GM12865 (cell line): ENCODE data around the gene TEDC1.
"Not testable (repeated sequence)": the region's sequence is repeated elsewhere in the genome, so short reads cannot be mapped to it uniquely, and the experiment has no call there.

Experiments used
- DNase-seq: peaks from one replicate; pipeline ENCODE4 v3.0.0; 2010; ENCODE audit warnings: low read depth
- H3K4me3 ChIP-seq: 2 replicates; pipeline ENCODE4 v1.5.1; 2011; ENCODE audit warnings: mild to moderate bottlenecking, low read depth, low read length, control low read depth
- CTCF ChIP-seq: IDR thresholded peaks from 2 replicates; pipeline ENCODE4 v1.5.1; 2011; ENCODE audit warnings: low read length, control low read depth, low read depth, inconsistent platforms; ENCODE audit not compliant: insufficient read depth; ENCODE audit errors: missing control alignments

The TEDC1 gene

DNA sequence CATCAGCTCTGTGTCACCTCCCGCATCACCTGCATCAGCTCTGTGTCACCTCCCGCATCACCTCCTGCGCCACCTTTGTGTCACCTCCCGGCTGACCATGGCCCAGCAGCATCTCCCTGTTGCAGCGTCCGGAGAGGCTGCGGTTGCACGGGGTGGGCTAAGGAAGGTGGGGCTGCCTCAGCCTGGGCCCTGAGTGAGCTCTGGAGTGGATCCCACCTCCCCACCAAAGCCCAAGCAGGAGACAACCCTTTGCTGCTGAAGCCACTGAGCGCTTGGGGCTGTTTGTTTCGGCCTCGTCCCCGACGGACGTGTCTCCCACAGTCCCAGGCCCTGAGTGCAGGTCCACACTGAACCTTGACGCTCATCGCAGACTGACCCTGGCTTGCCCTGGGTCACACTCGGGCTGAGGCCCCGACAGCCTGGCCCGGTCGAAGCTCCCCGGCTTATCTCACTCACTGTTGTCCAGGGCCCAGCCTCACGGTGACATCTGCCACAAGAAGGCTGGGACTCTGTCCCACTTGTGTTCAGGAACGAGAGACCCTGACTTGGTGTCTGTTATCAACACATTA lies 47.5 kb downstream of the TEDC1 start:
- no peak overlapping the region for H3K4me3 ChIP-seq
- TF ChIP-seq CTCF = no peak
- no peak for DNase-seq

DNA sequence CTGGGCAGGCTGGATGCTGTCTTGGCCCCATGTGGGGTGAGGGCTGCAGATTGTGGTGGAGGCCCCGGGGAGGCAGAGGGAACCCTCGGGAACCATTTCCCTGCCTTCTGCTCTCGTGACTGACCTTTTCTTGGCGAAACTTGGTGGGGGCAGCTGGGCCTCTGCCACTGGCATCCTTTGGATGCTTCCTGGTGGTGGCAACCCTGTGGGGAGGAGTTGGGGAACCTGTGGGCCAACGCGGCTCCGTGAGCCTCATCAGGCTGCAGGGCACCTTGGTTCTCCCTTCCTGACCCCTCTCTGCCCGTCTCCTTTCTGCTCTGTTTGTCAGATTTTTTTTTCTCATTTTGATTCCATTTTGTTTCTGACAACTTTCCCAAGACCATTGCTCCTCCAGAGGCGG lies 49.8 kb downstream of the TEDC1 start:
- DNase-seq = no peak
- no peak for TF ChIP-seq CTCF
- H3K4me3 ChIP-seq = no peak overlapping the region

GRCh38 chr14:105541218-105541875 lies 50.3 kb downstream of the TEDC1 start:
- H3K4me3 ChIP-seq = no peak overlapping the region
- no peak for TF ChIP-seq CTCF
- DNase-seq = no peak

- not testable (repeated sequence) for DNase-seq, H3K4me3 ChIP-seq
These were observed 54.6 kb downstream of the TEDC1 start for GRCh38 chr14:105545676-105546075.

- not testable (repeated sequence) for H3K4me3 ChIP-seq, DNase-seq
These were observed 55.4 kb downstream of the TEDC1 start for GRCh38 chr14:105546410-105546809.

GRCh38 chr14:105547072-105547471 lies 56.0 kb downstream of the TEDC1 start:
- not testable (repeated sequence) for H3K4me3 ChIP-seq, DNase-seq

DNA sequence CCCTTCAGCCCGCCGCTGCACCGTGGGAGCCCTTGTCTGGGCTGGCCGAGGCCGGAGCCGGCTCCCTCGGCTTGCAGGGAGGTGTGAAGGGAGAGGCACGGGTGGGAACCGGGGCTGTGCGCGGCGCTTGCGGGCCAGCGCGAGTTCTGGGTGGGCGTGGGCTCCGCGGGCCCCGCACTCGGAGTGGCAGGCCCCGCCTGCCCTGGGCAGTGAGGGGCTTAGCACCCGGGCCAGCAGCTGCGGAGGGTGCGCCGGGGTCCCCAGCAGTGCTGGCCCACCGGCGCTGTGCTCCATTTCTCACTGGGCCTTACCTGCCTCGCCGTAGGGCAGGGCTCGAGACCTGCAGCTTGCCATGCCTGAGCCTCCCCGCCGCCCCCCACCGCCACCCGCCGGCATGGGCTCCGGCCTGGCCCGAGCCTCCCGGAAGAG lies 56.7 kb downstream of the TEDC1 start:
- DNase-seq = no peak

More for the DNA sequence above, 56.7 kb downstream of the TEDC1 start:
- no peak for TF ChIP-seq CTCF
- H3K4me3 ChIP-seq = no peak overlapping the region
